Hepatocyte (in vitro differentiated cells): ENCODE results near the gene FNDC3B.

Experiments
- EZH2 ChIP-seq: fragments of 200-600 bp; sonication (generic); IDR thresholded peaks from 2 replicates; pipeline ENCODE4 v1.6.1; 2016; ENCODE audit warnings: antibody characterized with exemption, mild to moderate bottlenecking, borderline replicate concordance
- EZH2phosphoT487 ChIP-seq: fragments of 200-600 bp; sonication (generic); IDR thresholded peaks from one replicate; pipeline ENCODE4 v1.6.1; 2018; ENCODE audit warnings: antibody characterized with exemption, mild to moderate bottlenecking, low read depth, moderate library complexity; ENCODE audit not compliant: unreplicated experiment, severe bottlenecking
- TF ChIP-seq, protein P1 (sequence below): fragments of 200-600 bp; sonication (generic); IDR thresholded peaks from 2 replicates; pipeline ENCODE4 v1.5.1; 2016; ENCODE audit warnings: antibody characterized with exemption, mild to moderate bottlenecking; ENCODE audit not compliant: poor library complexity

DNA sequence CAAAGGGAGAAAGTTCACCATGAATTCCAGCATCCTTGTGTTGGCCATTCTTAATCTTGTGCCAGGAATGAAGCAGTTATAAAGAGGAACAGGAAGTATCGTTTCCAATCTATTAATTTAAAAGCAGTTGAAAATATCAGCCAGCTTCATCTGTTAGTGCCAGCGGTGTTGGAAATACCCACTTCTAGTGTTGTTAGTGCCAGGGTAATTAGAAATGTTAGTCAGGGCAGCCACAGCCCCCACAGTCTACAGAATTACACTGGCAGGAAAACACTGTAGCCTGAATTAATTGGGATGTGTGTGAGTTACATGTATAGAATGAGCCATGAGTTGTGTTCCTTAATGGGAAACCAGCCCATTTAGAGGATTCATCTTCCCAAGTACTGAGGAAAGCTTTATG lies 281.1 kb downstream of the FNDC3B start:
- TF ChIP-seq, protein P1, sequence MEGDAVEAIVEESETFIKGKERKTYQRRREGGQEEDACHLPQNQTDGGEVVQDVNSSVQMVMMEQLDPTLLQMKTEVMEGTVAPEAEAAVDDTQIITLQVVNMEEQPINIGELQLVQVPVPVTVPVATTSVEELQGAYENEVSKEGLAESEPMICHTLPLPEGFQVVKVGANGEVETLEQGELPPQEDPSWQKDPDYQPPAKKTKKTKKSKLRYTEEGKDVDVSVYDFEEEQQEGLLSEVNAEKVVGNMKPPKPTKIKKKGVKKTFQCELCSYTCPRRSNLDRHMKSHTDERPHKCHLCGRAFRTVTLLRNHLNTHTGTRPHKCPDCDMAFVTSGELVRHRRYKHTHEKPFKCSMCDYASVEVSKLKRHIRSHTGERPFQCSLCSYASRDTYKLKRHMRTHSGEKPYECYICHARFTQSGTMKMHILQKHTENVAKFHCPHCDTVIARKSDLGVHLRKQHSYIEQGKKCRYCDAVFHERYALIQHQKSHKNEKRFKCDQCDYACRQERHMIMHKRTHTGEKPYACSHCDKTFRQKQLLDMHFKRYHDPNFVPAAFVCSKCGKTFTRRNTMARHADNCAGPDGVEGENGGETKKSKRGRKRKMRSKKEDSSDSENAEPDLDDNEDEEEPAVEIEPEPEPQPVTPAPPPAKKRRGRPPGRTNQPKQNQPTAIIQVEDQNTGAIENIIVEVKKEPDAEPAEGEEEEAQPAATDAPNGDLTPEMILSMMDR: no peak
- TF ChIP-seq EZH2phosphoT487: no peak
- TF ChIP-seq EZH2: no peak
